GM03348 (cell line): ENCODE measurements around the gene NRG3.

Source experiments
- DNase-seq: peaks from one replicate; pipeline ENCODE4 v3.0.0; 2012; ENCODE audit warnings: low spot score

NRG3 gene

DNA sequence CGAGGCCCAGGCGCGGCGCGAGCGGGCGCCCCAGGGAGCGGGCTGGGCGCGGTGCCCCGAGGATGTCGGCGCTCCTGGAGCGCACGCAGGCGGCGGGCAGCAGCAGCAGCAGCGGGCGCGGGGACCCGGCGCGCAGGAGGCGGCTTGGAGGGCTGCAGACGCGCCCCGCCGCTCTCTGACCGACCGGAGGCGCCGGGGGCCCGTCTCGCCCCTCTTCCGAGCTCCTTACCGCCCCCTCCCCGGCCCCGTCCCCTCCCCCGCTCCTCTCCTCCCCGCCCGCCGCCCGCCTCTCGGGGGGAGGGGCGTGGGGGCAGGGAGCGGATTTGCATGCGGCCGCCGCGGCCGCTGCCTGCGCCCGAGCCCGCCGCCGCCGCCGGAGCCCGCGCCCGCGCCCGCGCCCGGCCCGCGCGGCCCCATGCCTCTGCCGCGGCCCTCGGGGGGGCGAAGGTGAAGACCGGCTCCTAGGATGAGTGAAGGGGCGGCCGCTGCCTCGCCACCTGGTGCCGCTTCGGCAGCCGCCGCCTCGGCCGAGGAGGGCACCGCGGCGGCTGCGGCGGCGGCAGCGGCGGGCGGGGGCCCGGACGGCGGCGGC is at the start of gene NRG3:
Gene NRG3, plus strand, starts transcription at position 320 of the 592 bp plus-strand sequence.
- DNase-seq: peak; percentile 11

GRCh38 chr10:81828251-81828650 is 46.7 kb upstream of the NRG3 start:
- no peak for DNase-seq

- no peak for DNase-seq
Observed at GRCh38 chr10:81831060-81831459, 43.9 kb upstream of the NRG3 start.

- DNase-seq: no peak
Observed at GRCh38 chr10:81838950-81839349, 36.0 kb upstream of the NRG3 start.

DNA sequence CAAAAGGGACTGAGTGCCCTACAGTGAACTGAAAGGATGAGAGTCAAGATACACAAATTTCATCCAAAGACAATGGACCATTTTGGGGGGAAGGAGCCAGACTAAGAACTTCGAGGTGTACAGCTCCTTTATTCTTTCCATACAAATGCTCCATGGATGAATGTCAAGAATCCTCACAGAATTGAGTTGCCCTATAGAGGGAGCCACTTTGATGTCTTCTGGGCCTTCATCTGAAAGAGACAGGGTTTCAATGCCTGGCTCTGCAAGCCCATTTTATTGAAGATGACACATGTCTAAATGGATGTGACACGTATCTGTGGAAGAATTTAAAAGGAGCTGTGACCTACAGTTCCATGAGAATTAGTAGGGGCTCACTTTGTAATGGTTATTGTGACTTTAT is 32.0 kb upstream of the NRG3 start:
- no peak for DNase-seq

DNA sequence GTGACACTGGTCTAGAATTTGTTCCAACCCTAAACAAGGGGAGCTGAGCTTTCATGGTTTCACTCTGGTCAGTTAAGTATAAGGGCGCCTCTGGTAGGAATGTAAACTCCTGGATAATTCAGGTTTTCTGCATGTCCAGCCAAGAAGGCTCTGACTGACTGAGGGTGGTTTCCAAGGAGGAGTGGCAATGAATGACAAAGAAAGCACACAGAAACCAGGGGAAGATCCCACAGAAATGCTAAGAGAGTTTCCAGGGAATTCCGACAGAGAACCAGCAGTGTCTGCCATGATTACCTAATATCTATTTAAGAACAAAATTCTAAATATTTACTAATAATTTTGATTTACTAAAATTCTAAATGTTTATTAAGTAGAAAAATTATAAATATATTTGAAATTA is 27.3 kb upstream of the NRG3 start:
- DNase-seq: no peak

- no peak for DNase-seq
Observed at GRCh38 chr10:81848514-81848913, 26.5 kb upstream of the NRG3 start.

GRCh38 chr10:81848931-81849330 is 26.1 kb upstream of the NRG3 start:
- no peak for DNase-seq

- DNase-seq: no peak
Observed at GRCh38 chr10:81862596-81862995, 12.4 kb upstream of the NRG3 start.

- DNase-seq: no peak
Observed at GRCh38 chr10:81863771-81864170, 11.2 kb upstream of the NRG3 start.

DNA sequence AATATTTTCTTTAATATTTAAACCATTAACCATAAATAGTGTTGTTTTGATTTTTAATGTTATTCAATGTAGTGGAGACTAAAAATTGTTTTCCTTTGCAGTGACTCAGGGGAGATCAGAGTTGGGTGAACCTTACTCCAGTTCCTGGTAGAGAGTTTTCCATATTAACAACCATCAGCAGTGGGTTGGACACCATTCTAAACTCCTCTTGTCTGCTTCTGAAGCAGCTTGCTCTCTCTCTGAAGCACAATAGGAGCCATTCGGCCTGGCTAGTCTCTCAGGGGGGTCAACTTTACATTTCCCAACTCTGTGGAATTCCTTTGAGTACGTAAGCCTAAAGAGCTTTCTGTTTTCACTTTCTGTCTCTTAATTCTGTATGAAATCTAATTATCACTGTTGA is 9.4 kb upstream of the NRG3 start:
- DNase-seq: no peak

DNA sequence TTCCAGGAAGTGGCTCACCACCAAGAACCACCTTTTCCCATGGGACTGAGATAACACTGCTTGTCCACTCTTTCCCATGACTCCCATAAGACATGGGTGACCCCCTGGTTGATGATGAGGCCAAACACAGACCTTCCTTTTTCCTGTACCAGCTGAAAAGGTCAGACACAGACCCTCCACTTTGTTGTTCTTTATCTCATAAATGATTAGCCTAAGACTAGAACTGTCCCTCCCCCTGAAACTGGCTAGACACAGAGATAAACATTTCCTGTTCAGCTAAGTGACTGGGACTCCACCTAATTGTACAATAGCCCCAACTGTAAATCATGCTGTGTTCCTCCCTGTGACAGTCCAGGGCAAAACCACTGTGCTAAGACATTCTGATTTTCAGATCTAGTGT is 8.2 kb upstream of the NRG3 start:
- DNase-seq: no peak

GRCh38 chr10:81870472-81870871 is 4.5 kb upstream of the NRG3 start:
- DNase-seq: no peak

- no peak for DNase-seq
Observed at GRCh38 chr10:81871558-81871957, 3.4 kb upstream of the NRG3 start.

GRCh38 chr10:81872206-81872862 is 2.7 kb upstream of the NRG3 start:
- DNase-seq: no peak

- DNase-seq: no peak
Observed at GRCh38 chr10:81873231-81873931, 1.6 kb upstream of the NRG3 start.

DNA sequence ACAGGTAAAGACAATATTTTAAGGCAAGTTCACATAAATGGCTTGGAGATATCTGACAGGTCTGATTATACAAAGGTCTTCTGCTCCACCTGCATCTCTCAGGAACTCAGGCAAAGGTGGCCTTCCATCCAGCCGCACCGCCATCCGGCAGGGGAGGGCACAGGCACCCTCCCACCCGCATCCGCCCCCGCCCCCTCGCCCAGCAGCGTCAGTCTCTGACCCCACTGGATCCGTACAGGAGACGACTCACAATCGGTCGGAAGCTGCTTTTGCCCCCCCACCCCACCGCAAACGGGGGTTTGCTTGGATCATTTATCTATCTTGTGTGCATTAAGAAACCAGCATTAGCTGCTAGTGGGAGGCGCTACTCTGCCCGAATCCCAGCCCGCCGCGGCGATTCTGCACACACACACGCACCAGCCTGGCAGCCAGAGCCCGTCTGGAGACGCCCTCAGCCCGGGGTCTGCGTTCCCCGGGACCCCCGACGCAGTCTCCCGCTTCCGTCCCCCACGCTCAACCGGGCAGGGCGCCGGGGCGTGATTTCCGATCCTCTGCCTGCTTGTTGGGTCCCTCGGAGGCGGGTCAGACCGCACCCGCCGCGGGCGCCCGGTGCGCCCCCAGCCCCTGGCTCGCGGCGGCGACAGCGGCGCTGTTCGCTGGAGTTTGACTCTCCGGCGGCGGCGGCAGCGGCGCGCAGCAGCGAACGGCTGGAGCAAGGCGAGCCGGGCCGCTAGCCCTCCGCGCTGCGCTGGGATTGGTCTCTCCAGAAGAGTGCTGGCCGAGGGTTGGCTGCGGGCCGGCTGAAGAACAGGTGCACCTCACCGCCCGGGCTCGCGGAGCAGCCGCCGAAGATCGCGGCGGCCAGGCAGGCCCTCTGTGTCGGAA is 820 bp upstream of the NRG3 start:
- DNase-seq: peak; percentile 30

DNA sequence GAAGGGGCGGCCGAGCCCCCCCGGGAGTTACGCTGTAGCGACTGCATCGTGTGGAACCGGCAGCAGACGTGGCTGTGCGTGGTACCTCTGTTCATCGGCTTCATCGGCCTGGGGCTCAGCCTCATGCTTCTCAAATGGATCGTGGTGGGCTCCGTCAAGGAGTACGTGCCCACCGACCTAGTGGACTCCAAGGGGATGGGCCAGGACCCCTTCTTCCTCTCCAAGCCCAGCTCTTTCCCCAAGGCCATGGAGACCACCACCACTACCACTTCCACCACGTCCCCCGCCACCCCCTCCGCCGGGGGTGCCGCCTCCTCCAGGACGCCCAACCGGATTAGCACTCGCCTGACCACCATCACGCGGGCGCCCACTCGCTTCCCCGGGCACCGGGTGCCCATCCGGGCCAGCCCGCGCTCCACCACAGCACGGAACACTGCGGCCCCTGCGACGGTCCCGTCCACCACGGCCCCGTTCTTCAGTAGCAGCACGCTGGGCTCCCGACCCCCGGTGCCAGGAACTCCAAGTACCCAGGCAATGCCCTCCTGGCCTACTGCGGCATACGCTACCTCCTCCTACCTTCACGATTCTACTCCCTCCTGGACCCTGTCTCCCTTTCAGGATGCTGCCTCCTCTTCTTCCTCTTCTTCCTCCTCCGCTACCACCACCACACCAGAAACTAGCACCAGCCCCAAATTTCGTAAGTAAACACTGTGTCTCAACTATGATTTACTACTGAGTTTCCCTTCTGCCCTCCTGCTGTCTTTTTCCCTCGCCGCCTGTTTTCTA is 666 bp downstream of the NRG3 start:
- peak; percentile 5 for DNase-seq

DNA sequence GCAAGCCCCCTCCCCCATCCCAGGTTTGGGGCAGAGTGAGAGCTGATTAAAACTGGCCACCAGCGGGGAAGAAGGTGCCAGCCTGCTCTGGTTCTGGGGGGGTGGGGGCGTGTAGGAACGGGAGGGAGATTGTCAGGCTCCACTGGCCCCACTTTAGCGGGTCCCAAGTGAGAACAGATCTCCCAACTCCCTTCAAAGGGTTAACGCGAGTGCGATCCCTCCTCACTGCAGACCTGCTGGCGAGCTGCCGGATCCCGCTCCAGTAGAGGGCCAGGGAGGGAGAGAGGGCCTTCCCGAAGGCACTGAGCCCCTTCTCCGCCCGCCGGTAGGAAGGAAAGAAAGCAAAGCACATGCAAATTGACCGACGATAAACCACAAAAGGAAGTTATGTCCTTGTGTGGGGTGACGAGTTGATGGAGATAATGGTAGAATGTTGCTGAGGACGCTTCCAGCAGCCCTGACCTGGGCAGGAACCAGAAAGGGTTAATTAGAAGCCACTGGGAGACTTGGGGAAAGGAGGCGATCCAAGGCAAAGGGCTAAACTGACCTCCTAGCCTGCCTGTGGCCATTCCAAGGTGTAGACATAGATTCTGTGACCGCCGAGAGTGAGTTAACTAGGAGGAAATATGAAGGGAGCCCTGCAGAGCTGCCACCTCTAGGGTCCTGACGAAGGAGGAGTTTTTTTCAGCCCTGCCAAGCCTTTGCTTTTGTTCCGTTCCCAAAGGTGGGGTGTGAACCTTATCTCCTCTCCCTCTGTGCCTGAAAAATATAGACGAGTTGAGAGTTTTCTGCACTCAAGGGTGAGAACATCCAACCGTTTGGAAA is 1.5 kb downstream of the NRG3 start:
- DNase-seq: peak; percentile 7

- no peak for DNase-seq
Observed at GRCh38 chr10:81877596-81877995, 2.6 kb downstream of the NRG3 start.

DNA sequence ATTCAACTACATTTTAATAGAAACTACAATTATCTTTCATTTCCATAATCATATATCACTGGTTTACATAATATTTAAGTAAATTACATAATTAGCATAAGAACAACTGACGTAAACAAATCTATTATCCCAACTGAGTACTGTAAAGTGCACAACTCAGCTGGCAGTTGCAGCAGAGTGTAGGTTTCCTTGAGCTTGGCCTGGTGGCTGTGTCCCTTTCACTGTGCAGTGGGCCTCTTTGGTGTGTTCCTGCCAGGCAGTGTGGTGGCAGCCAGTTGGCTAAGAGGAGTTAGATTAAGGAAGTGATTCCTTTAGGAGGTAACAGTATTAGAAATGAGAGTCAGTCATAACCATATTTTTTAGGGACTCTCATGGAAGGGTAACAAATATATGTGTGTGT is 7.0 kb downstream of the NRG3 start:
- DNase-seq: no peak
